OCI-LY3 (cell line): ENCODE results near the gene NES.

Source experiments
- H2AFZ ChIP-seq: fragments of 200-600, 300-600 bp; shearing (Covaris generic); 2 replicates; pipeline ENCODE4 v1.6.0; 2014; ENCODE audit warnings: antibody characterized with exemption, low read depth, low read length
- H3K27ac ChIP-seq: fragments of 200-600, 300-600 bp; sonication (generic); 2 replicates; pipeline ENCODE4 v1.5.1; 2014; ENCODE audit warnings: mild to moderate bottlenecking, low read length, moderate library complexity, mixed read lengths
- H3K27me3 ChIP-seq: fragments of 200-600, 300-600 bp; sonication (generic); 2 replicates; pipeline ENCODE4 v1.6.1; 2014; ENCODE audit warnings: low read depth, low read length, mixed read lengths
- H3K36me3 ChIP-seq: fragments of 200-600, 300-600 bp; sonication (generic); replicated peaks from 2 replicates; pipeline ENCODE3; 2014; ENCODE audit warnings: low read depth, low read length, mixed read lengths
- H3K4me1 ChIP-seq: fragments of 300-600, 200-600 bp; sonication (generic); 2 replicates; pipeline ENCODE4 v1.6.1; 2014; ENCODE audit warnings: low read length, mixed read lengths
- H3K4me2 ChIP-seq: fragments of 200-600, 300-600 bp; sonication (generic); 2 replicates; pipeline ENCODE4 v1.6.1; 2014; ENCODE audit warnings: low read length, mixed read lengths
- H3K4me3 ChIP-seq: fragments of 300-600, 200-600 bp; sonication (generic); 2 replicates; pipeline ENCODE4 v1.5.1; 2014; ENCODE audit warnings: antibody characterized with exemption, mild to moderate bottlenecking, low read length, moderate library complexity
- H3K79me2 ChIP-seq: fragments of 300-600, 200-600 bp; shearing (Covaris generic); 2 replicates; pipeline ENCODE4 v1.6.1; 2014; ENCODE audit warnings: mild to moderate bottlenecking, low read length, mixed read lengths
- H3K9ac ChIP-seq: fragments of 300-600, 200-600 bp; shearing (Covaris generic); 2 replicates; pipeline ENCODE4 v1.6.0; 2014; ENCODE audit warnings: mild to moderate bottlenecking, low read length, moderate library complexity
- H3K9me3 ChIP-seq: fragments of 200-600, 300-600 bp; shearing (Covaris generic); 2 replicates; pipeline ENCODE4 v1.6.1; 2014; ENCODE audit warnings: low read length, mixed read lengths; ENCODE audit not compliant: insufficient read depth
- H4K20me1 ChIP-seq: fragments of 200-600, 300-600 bp; sonication (generic); 2 replicates; pipeline ENCODE4 v1.6.1; 2016; ENCODE audit warnings: low read length, mixed read lengths; ENCODE audit not compliant: insufficient read depth
- CTCF ChIP-seq: fragments of 200-600, 300-600 bp; sonication (generic); IDR thresholded peaks from 2 replicates; pipeline ENCODE4 v1.5.1; 2014; ENCODE audit warnings: antibody characterized with exemption, low read length, low read depth
- EZH2phosphoT487 ChIP-seq: fragments of 200-600 bp; shearing (Covaris generic); IDR thresholded peaks from 2 replicates; pipeline ENCODE4 v1.6.1; 2018; ENCODE audit warnings: antibody characterized with exemption, mixed run types, low read depth

NES gene

GRCh38 chr1:156657741-156658319 lies 19.4 kb downstream of the NES start:
- Histone ChIP-seq H3K9ac (peak overlapping the region; percentile 37), H3K4me1 (peaks cover 58% of the 10 kb centered on the region), H2AFZ (peak overlapping the region; percentile 82), H4K20me1 (peaks cover 8% of the 10 kb centered on the region; the same call in 1 of the 2 replicates), H3K27me3 (peaks cover 45% of the 10 kb centered on the region), H3K79me2 (no peaks in the 10 kb centered on the region), H3K27ac (no peak overlapping the region), H3K4me2 (peak overlapping the region; percentile 83), H3K4me3 (peak overlapping the region; percentile 70), H3K36me3 (no peaks in the 10 kb centered on the region), H3K9me3 (no peaks in the 10 kb centered on the region)
- TF ChIP-seq EZH2phosphoT487 (no peak), CTCF (no peak)

- H3K27me3 ChIP-seq, result peaks cover 48% of the 10 kb centered on the region
- H3K4me3 ChIP-seq, result peak overlapping the region; percentile 70
- 0 out of 2 replicates have a peak overlapping the region, but pooled peaks have one; percentile 82 for H2AFZ ChIP-seq
- H3K4me2 ChIP-seq, result peak overlapping the region; percentile 83
- H3K79me2 ChIP-seq, result no peaks in the 10 kb centered on the region
- peaks cover 13% of the 10 kb centered on the region for H4K20me1 ChIP-seq
- no peaks in the 10 kb centered on the region for H3K36me3 ChIP-seq
- no peak overlapping the region for H3K27ac ChIP-seq
- H3K9ac ChIP-seq, result peak overlapping the region; percentile 37
- H3K4me1 ChIP-seq, result peaks cover 50% of the 10 kb centered on the region
- no peaks in the 10 kb centered on the region for H3K9me3 ChIP-seq
- TF ChIP-seq EZH2phosphoT487, result no peak
- peak; percentile 94 for TF ChIP-seq CTCF
Observed at GRCh38 chr1:156656806-156657740, 20.1 kb downstream of the NES start.

- TF ChIP-seq EZH2phosphoT487 (no peak), CTCF (no peak)
- Histone ChIP-seq H3K9ac (no peak overlapping the region), H3K79me2 (no peaks in the 10 kb centered on the region), H2AFZ (no peak overlapping the region), H3K27me3 (peaks cover 58% of the 10 kb centered on the region), H4K20me1 (peaks cover 22% of the 10 kb centered on the region), H3K9me3 (no peaks in the 10 kb centered on the region), H3K4me3 (no peak overlapping the region), H3K27ac (no peak overlapping the region), H3K4me2 (no peak overlapping the region), H3K4me1 (peaks cover 39% of the 10 kb centered on the region), H3K36me3 (no peaks in the 10 kb centered on the region)
Observed at GRCh38 chr1:156655904-156656516, 21.2 kb downstream of the NES start.
